T-helper 1 cell treated with Interleukin-12 subunit alpha and Interleukin-12 subunit beta and Interleukin-4 antibody, amounts not matched to agents 30 ng/mL and 1 ng/mL, for 36 hours (primary cell): ENCODE results near the gene TMTC2. TPM values are rescaled to one million over a fixed set of nuclear protein-coding genes. Genes with fewer than 3 reads are reported as not detected.
"Not testable (repeated sequence)": the region's sequence is repeated elsewhere in the genome, so short reads cannot be mapped to it uniquely, and the experiment has no call there.

Source experiments
- intact Hi-C: fragments of 100-400 bp; cut with micrococcal nuclease; formaldehyde crosslinking; loops from one replicate; pipeline ENCODE4 v1.15.1; 2024
- total RNA-seq: library from RNA; stranded (reverse); gene quantifications from 2 replicates; pipeline ENCODE4 v1.2.3, GENCODE V29; 2022

TMTC2 gene
- total RNA-seq, 1 donor from 2014 or later, result 6.9 TPM

- intact Hi-C loops, result no loop called here
Observed at GRCh38 chr12:82835217-82835616, 148.5 kb downstream of the TMTC2 start.

DNA sequence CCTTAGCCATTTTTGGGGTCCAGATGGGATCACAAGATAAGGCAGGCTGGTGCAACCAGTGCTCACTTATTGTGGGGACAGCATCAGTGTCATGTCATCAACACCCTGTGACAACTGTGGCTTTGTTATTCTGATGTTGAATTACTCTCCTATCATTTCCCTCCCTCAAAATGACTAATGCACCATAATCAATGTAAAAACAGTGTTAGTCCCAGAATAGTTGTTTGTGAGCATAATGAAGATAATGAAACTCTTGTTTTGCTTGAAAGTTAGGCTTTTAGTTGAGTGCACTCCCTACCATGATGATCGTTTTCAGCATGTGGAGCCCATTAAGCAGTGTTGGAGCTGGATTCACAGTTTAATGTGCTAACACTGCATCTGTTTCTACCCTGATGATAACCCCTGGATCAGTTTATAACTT is 151.4 kb downstream of the TMTC2 start:
- intact Hi-C loops, result no loop called here

DNA sequence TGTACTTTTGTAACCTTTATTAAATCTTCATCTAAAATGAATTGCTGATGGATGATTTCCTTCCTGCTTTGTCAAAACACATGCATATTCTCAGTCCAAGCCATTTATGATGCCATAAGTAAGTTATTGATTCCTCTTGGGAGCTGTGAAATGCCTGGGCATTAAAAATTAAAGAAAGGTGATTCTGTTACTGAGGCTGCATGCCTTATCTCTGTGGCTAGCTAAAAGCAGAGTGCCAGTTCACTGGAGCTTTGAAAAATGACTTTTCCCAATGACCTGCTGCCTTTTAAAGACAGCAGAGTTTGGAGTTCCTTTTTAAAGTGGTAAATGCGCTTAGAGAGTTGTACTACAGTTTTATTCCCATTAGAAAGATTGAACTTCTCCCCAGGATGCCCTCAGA is 152.1 kb downstream of the TMTC2 start:
- intact Hi-C loops, result no loop called here

GRCh38 chr12:82839796-82840195 is 153.1 kb downstream of the TMTC2 start:
- intact Hi-C loops, result no loop called here

DNA sequence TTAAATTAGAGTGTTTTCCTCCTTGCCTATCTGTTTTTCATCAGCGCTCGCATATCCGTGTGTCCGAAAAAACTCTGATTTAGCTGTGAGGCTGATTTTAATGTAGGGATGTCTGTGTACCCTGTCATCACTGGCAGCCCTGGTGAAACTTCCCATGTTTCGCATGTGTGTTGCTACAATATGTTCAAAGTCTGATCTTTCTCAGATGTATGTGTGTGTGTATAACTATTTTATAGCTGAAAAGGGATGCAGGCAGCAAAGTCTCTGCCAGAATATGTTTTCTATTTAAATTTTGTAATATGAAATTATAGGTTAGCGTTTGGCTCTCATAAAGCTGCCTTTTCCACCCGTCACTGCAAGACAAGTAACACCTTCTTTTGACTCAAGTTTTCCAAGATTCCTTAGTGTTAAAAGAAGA is 154.8 kb downstream of the TMTC2 start:
- intact Hi-C loops, result no loop called here

- intact Hi-C loops, result no loop called here
Observed at GRCh38 chr12:82842480-82842879, 155.8 kb downstream of the TMTC2 start.

GRCh38 chr12:82845076-82845475 is 158.4 kb downstream of the TMTC2 start:
- intact Hi-C loops, result not testable (repeated sequence)

GRCh38 chr12:82848845-82849244 is 162.1 kb downstream of the TMTC2 start:
- intact Hi-C loops, result no loop called here

GRCh38 chr12:82852529-82852928 is 165.8 kb downstream of the TMTC2 start:
- intact Hi-C loops, result no loop called here

GRCh38 chr12:82855872-82856271 is 169.2 kb downstream of the TMTC2 start:
- intact Hi-C loops, result no loop called here

GRCh38 chr12:82857276-82857675 is 170.6 kb downstream of the TMTC2 start:
- intact Hi-C loops, result no loop called here

GRCh38 chr12:82857911-82858533 is 171.3 kb downstream of the TMTC2 start:
- intact Hi-C loops, result no loop called here

DNA sequence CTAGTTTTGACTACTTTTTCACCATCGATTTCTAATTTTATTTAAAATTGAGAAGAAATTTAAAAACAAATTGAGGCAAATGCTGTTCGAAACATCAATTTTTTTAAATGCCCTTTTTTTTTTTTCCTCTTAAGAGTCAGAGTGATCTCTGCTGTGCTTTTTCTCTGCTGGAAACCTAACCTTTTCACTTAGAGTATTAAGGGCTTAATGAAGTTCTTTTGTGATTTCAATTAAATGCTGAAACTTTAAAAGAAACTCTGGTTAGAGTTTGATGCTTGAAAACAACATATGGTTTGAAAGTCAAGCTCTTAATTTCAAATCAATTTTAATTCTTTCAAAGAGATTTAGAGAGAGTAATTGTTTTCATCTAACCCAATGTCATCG is 171.8 kb downstream of the TMTC2 start:
- intact Hi-C loops, result no loop called here

DNA sequence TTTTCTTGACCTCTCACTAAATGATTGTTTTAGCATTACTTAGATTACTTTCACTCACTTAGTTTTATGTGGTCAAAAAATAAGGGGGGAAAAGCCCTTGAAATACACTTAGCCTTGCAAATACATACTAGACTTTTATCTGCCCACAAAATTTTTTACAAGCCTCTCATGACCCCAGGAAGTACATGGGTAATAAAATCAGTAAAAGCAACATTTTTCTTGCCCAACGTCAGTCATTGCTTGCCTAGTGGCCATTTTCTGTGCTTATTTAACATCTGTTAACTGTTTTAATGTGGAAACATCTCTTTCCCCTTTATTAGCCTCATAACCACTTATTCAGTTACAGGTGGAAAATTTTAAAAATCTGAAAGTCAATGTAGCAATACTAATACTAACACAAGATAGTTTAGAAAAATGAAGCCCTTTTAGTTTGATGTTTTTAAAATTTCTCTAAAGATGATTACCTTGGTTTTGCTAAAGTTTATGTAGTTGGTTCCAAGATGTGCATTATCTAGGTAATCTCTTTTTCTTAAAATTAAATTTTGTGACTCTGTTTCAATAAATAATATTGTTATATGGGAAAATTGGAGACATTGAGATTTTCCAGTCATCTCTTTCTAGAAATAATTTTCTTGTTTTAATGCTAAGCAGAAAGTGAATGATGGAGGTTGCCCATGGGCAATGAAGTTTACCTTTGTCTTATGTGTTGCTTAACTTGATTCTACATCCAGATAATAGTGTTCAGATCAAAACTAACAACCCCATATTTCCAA is 175.5 kb downstream of the TMTC2 start:
- intact Hi-C loops, result no loop called here

GRCh38 chr12:82862876-82863649 is 176.4 kb downstream of the TMTC2 start:
- intact Hi-C loops, result no loop called here

GRCh38 chr12:82866227-82866775 is 179.6 kb downstream of the TMTC2 start:
- intact Hi-C loops, result no loop called here

DNA sequence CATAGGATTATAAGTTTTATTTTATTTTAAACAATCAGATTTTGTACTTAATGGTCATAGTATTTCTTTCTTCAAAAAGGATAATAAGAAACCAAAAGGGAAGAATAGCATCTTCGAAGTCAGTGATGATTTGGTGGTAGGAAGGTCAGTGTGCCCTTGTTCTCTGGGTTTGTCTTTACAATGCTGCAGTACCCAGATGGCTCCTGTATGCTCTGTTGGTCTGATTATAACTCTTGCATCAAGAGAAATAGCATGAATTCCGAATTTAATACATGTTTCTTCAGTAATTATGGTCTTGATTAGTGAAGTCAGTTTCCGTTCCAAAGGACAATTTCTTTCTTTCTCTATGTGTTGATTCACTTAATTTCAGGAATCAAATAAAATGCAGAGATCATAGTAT is 180.2 kb downstream of the TMTC2 start:
- intact Hi-C loops, result no loop called here

DNA sequence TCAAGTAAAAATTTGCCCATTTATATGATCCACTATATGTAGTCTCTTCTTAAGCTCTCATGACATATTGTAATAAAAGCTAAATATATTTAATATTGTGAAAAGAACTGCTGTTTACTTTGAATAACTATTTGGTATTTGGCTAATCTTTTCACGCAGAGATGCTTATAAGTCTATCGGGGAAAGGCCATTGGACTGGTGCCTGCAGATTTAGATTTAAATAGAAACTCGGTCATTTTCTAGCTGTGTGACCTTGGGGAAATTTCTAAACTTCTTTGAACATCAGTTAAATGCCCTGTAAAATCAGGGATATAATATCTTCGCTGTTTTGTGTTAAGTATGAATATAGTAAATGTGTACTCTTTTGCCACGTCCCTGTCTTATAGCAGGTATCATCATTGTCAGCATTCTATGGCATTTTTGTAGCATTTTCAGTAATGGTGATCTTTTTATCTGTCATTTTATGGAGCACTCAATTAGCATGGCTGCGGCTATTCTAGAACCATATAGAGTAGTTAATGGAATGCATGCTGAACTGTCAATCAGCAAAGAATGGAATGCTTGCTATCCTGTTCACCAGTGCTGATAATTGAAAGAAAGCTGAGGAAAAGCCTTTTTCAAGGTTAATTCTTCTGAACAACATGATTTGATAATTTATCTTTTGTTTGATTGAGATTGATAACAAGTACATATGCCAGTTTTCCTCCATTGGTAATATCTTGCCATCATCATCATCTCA is 181.2 kb downstream of the TMTC2 start:
- intact Hi-C loops, result no loop called here

DNA sequence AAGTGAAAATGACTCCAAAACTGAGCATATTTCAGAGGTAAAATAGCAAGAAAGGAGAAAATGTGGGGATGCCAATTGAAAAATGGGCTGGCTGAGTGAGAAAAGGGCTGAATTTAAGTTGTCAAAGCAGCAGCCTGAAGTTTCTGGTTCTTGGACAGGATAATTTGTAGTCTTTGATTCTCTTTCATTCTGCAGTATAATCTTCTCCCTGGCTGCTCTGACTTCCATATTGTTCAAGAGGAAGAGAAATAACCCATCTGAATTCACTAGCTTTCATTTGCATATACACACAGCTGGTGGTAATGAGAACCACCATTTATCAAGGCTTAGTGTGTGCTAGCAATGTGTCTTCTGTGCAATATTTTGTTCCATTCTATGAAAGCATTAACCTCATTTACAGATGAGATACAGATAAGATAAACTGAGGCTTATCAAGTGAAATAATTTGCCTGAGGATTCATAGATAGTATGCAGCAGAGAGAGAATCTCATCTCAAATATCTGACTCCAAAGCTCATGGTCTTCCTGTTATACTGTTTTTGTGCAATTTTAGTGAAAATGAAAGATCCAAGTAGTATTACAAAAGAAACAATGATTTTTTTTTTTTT is 184.2 kb downstream of the TMTC2 start:
- intact Hi-C loops, result no loop called here

- intact Hi-C loops, result no loop called here
Observed at GRCh38 chr12:82872088-82872487, 185.4 kb downstream of the TMTC2 start.

DNA sequence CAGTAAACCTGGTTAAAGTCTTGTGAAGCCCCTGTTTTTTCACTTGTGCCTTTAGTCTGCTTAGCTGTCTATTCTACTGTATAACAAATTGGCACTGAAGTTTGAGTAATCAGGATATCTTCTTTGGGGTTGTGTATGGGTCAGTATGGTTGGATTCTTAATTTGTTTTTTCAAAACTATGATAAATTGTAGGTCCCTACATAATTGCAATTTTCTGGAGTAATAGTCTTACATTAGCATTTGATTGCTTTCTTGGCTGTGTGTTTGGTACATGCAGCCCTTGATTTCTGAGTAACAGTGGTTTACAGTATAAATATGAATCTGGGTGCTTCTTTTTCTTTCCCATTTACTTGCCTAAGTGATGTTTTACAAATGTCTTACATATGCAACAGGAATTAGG is 186.6 kb downstream of the TMTC2 start:
- intact Hi-C loops, result no loop called here
